Keratinocyte (primary cell): ENCODE results near the gene GM2A. TPM values are rescaled to one million over a fixed set of nuclear protein-coding genes. Genes with fewer than 3 reads are reported as not detected.

Source experiments
- DNase-seq: peaks from one replicate; pipeline ENCODE4 v3.0.0-alpha.2; 2011; ENCODE audit warnings: low read depth, missing footprints, low spot score
- FAIRE-seq: peaks from 2 replicates; lab custom pipeline; 2011; peaks lifted over from hg19 to GRCh38; lab: Jason Lieb, UNC
- H2AFZ ChIP-seq: 2 replicates; pipeline ENCODE4 v1.6.0; 2012; ENCODE audit warnings: low read length, control low read depth, inconsistent platforms; ENCODE audit not compliant: control insufficient read depth
- H3K27ac ChIP-seq: 2 replicates; pipeline ENCODE4 v1.5.1; 2011; ENCODE audit warnings: low read length; ENCODE audit not compliant: control insufficient read depth, insufficient read depth
- H3K27me3 ChIP-seq: 3 replicates; pipeline ENCODE4 v1.6.0; 2011; ENCODE audit warnings: low read length; ENCODE audit not compliant: control insufficient read depth, insufficient read depth; ENCODE audit errors: extremely low read depth
- H3K36me3 ChIP-seq, 2 experiments: 2 replicates in 1 of 2; 3 replicates in 1 of 2; pipeline ENCODE4 v1.5.1; 2011; ENCODE audit warnings: low read length in 2 of 2, mild to moderate bottlenecking in 1 of 2; ENCODE audit not compliant: control insufficient read depth in 2 of 2, insufficient read depth in 2 of 2; ENCODE audit errors: extremely low read depth in 1 of 2
- H3K4me1 ChIP-seq: 3 replicates; pipeline ENCODE4 v1.5.1; 2011; ENCODE audit warnings: low read length; ENCODE audit not compliant: control insufficient read depth, insufficient read depth; ENCODE audit errors: extremely low read depth
- H3K4me2 ChIP-seq: 3 replicates; pipeline ENCODE4 v1.6.0; 2011; ENCODE audit warnings: low read depth, low read length; ENCODE audit not compliant: control insufficient read depth, insufficient read depth; ENCODE audit errors: extremely low read depth
- H3K4me3 ChIP-seq, 3 experiments: fragments of 200-600 bp in 1 of 3; sonication (generic) in 1 of 3; 2 replicates in 2 of 3; 3 replicates in 1 of 3; pipeline ENCODE4 v1.5.1; 2011 to 2016; ENCODE audit warnings: low read length in 3 of 3, mild to moderate bottlenecking in 3 of 3, control low read depth in 2 of 3, inconsistent platforms in 1 of 3, low read depth in 1 of 3, mixed read lengths in 1 of 3, mixed run types in 1 of 3, moderate library complexity in 1 of 3; ENCODE audit not compliant: control insufficient read depth in 2 of 3, insufficient read depth in 2 of 3; ENCODE audit errors: extremely low read depth in 1 of 3
- H3K79me2 ChIP-seq: 2 replicates; pipeline ENCODE4 v1.6.0; 2012; ENCODE audit warnings: low read length; ENCODE audit not compliant: control insufficient read depth, insufficient read depth
- H3K9ac ChIP-seq: 3 replicates; pipeline ENCODE4 v1.6.0; 2011; ENCODE audit warnings: low read length; ENCODE audit not compliant: control insufficient read depth, insufficient read depth; ENCODE audit errors: extremely low read depth
- H3K9me1 ChIP-seq: 3 replicates; pipeline ENCODE4 v1.6.0; 2011; ENCODE audit warnings: low read length; ENCODE audit not compliant: control insufficient read depth, insufficient read depth; ENCODE audit errors: extremely low read depth
- H3K9me3 ChIP-seq: 2 replicates; pipeline ENCODE4 v1.5.1; 2012; ENCODE audit warnings: low read depth, low read length; ENCODE audit not compliant: control insufficient read depth
- H4K20me1 ChIP-seq: 3 replicates; pipeline ENCODE4 v1.6.0; 2011; ENCODE audit warnings: low read length; ENCODE audit not compliant: control insufficient read depth, insufficient read depth; ENCODE audit errors: extremely low read depth
- EZH2 ChIP-seq: IDR thresholded peaks from one replicate; pipeline ENCODE4 v1.6.1; 2012; ENCODE audit warnings: inconsistent platforms, mild to moderate bottlenecking, low read length, moderate library complexity
- dilution Hi-C: fragments of 300-500 bp; cut with MboI; formaldehyde crosslinking; loops from one replicate; pipeline ENCODE4 v1.7.0; 2020; ENCODE audit warnings: low sequenced_read_pairs; ENCODE audit not compliant: extremely low pct_ligation_motif_present
- polyA plus RNA-seq, 5 experiments: library from polyadenylated mRNA; depleted of rRNA in 3 of 5; stranded (reverse) in 3 of 5; stranded (forward) in 1 of 5; unstranded in 1 of 5; fragments of >200 nt; gene quantifications; 1 replicate in 1 of 5; 2 replicates in 3 of 5; 3 replicates in 1 of 5; pipeline versions ENCODE4 v1.2.1 to v1.2.3, GENCODE V29; 2011 to 2012; ENCODE audit warnings: missing spikeins in 2 of 5, low read depth in 1 of 5, low replicate concordance in 1 of 5
- TF ChIP-seq, protein P1 (sequence below), 3 experiments: IDR thresholded peaks in 1 of 3; conservative IDR thresholded peaks in 1 of 3; optimal IDR thresholded peaks in 1 of 3; 2 replicates in 2 of 3; 3 replicates in 1 of 3; pipeline versions ENCODE3 to v1.5.1; 2011; ENCODE audit warnings: low read length in 3 of 3, mild to moderate bottlenecking in 3 of 3, moderate library complexity in 2 of 3, control low read depth in 1 of 3, inconsistent platforms in 1 of 3; ENCODE audit not compliant: insufficient read depth in 2 of 3; ENCODE audit errors: extremely low read depth in 1 of 3

The GM2A gene
- polyA plus RNA-seq, 1 donor (not counting 4 experiments of a cell fraction or from before 2014, with no cell fraction given): 117 TPM

DNA sequence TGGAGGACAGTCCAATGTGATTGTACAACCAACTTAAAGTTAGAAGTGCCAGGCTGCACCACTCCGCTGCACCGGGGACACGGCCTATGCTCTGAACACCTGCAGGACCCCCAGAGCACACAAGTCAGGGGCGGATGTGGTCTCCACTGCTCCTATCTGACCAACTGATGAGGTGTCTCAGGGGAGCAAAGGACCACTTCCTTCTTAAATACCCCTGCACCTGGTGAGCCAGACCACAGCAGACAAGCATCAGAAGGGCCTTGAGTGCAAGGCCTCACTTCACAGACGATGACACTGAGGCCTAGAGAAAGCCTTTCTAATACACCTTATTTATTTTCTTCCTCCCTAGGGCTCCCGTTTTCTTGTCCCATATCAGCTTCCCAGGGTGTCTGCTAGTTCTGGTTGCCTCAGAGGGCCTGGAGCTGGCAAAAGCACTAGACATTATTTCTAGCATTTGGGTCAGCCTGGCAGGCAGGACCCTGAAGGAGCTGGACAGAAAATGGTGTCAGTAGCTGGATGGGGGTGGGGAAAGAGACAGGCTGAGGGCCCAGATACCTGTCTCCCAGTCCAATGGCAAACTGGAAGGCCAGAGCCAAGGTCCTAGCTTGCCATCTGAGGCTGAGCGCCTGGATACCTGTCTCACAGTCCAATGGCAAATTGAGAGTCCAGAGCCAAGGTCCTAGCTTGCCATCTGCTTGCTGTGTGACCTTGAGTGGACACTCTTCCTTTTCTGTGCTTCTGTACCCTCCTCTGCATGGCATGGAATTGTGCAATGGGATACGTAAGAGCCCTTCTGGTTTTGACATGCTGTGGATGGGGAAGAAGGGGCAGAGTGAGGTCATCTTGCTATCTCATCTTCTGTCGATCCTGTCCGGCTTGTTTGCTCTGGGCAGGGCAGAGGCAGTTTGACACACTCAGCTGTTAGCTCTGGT, 38.1 kb upstream of the GM2A start:
- Histone ChIP-seq H3K4me3 (no peak overlapping the region), H3K27me3 (no peaks in the 10 kb centered on the region), H3K9me1 (no peaks in the 10 kb centered on the region), H4K20me1 (no peaks in the 10 kb centered on the region), H2AFZ (no peak overlapping the region), H3K27ac (no peak overlapping the region), H3K4me1 (peaks cover 5% of the 10 kb centered on the region), H3K9ac (no peak overlapping the region), H3K4me2 (no peak overlapping the region), H3K36me3 (no peaks in the 10 kb centered on the region), H3K9me3 (no peaks in the 10 kb centered on the region), H3K79me2 (no peaks in the 10 kb centered on the region)
- no peak for TF ChIP-seq EZH2
- FAIRE-seq: no peak
- dilution Hi-C loops: no loop called here
- DNase-seq: no peak

DNA sequence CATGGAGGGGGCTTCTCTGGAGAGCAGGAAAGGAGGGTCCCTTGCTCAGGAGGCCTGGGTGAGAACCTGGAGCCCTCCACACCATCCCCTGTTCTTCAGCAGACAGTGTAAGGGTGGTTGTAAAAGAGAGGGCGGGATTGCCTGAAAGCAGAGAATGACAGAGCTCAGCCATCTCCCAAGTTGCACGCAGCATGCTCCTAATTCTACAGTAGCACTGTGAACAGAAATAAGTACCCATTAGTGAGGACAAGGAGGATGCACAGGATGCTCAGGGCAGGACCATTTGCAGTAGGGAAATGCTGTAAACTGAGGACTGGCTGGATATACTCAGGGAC, 37.5 kb upstream of the GM2A start:
- no peak for FAIRE-seq
- dilution Hi-C loops: no loop called here

More for the DNA sequence above, 37.5 kb upstream of the GM2A start:
- Histone ChIP-seq H3K9me3 (no peaks in the 10 kb centered on the region), H3K27me3 (no peaks in the 10 kb centered on the region), H4K20me1 (no peaks in the 10 kb centered on the region), H3K79me2 (no peaks in the 10 kb centered on the region), H2AFZ (no peak overlapping the region), H3K4me1 (peaks cover 5% of the 10 kb centered on the region), H3K27ac (no peak overlapping the region), H3K9me1 (no peaks in the 10 kb centered on the region), H3K4me3 (no peak overlapping the region), H3K4me2 (no peak overlapping the region), H3K9ac (no peak overlapping the region), H3K36me3 (no peaks in the 10 kb centered on the region)
- no peak for TF ChIP-seq EZH2
- TF ChIP-seq, protein P1, sequence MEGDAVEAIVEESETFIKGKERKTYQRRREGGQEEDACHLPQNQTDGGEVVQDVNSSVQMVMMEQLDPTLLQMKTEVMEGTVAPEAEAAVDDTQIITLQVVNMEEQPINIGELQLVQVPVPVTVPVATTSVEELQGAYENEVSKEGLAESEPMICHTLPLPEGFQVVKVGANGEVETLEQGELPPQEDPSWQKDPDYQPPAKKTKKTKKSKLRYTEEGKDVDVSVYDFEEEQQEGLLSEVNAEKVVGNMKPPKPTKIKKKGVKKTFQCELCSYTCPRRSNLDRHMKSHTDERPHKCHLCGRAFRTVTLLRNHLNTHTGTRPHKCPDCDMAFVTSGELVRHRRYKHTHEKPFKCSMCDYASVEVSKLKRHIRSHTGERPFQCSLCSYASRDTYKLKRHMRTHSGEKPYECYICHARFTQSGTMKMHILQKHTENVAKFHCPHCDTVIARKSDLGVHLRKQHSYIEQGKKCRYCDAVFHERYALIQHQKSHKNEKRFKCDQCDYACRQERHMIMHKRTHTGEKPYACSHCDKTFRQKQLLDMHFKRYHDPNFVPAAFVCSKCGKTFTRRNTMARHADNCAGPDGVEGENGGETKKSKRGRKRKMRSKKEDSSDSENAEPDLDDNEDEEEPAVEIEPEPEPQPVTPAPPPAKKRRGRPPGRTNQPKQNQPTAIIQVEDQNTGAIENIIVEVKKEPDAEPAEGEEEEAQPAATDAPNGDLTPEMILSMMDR (optimal IDR thresholded peaks at IDR 0.05 in 1 of 3, IDR thresholded peaks at IDR 0.05 in 1 of 3, conservative IDR thresholded peaks at IDR 0.05 in 1 of 3; ENCODE audit: extremely low read depth in 1 of 3, insufficient read depth in 2 of 3, low read length in 3 of 3): no peak
- no peak for DNase-seq
